GF-D8 (cell line): ENCODE measurements around the gene PTPRN2.
"Not testable (repeated sequence)": the region's sequence is repeated elsewhere in the genome, so short reads cannot be mapped to it uniquely, and the experiment has no call there.

Experiments
- DNase-seq: peaks from one replicate; lab custom pipeline; 2025; lab: John Stamatoyannopoulos, UW

PTPRN2 gene

GRCh38 chr7:157926521-157927150 is 661.0 kb downstream of the PTPRN2 start:
- DNase-seq, result no peak

GRCh38 chr7:157926107-157926506 is 661.5 kb downstream of the PTPRN2 start:
- DNase-seq, result no peak

GRCh38 chr7:157925383-157925875 is 662.2 kb downstream of the PTPRN2 start:
- DNase-seq, result no peak

GRCh38 chr7:157923903-157924630 is 663.6 kb downstream of the PTPRN2 start:
- DNase-seq, result no peak

- no peak for DNase-seq
These were observed 665.0 kb downstream of the PTPRN2 start for GRCh38 chr7:157922576-157922975.

- no peak for DNase-seq
These were observed 669.1 kb downstream of the PTPRN2 start for GRCh38 chr7:157918326-157919080.

GRCh38 chr7:157916946-157917640 is 670.5 kb downstream of the PTPRN2 start:
- DNase-seq, result no peak

GRCh38 chr7:157910446-157910845 is 677.2 kb downstream of the PTPRN2 start:
- DNase-seq, result no peak

- DNase-seq, result not testable (repeated sequence)
These were observed 677.6 kb downstream of the PTPRN2 start for GRCh38 chr7:157910045-157910444.

- no peak for DNase-seq
These were observed 678.3 kb downstream of the PTPRN2 start for GRCh38 chr7:157909370-157909769.

GRCh38 chr7:157908006-157908782 is 679.4 kb downstream of the PTPRN2 start:
- no peak for DNase-seq

GRCh38 chr7:157907091-157907490 is 680.5 kb downstream of the PTPRN2 start:
- no peak for DNase-seq

GRCh38 chr7:157906583-157906982 is 681.0 kb downstream of the PTPRN2 start:
- DNase-seq, result no peak

GRCh38 chr7:157905651-157906461 is 681.8 kb downstream of the PTPRN2 start:
- no peak for DNase-seq

GRCh38 chr7:157904866-157905570 is 682.6 kb downstream of the PTPRN2 start:
- DNase-seq, result no peak

GRCh38 chr7:157904211-157904865 is 683.3 kb downstream of the PTPRN2 start:
- DNase-seq, result no peak

- DNase-seq, result no peak
These were observed 683.9 kb downstream of the PTPRN2 start for GRCh38 chr7:157903710-157904109.

- no peak for DNase-seq
These were observed 684.3 kb downstream of the PTPRN2 start for GRCh38 chr7:157903296-157903695.
